Breast epithelium (tissue), 3 donors: Measurements from ENCODE around the gene DDHD1.

Source experiments
- CTCF ChIP-seq, 3 donors: fragments of 450-650 bp; IDR thresholded peaks; one replicate each; pipeline ENCODE4 v1.5.1; 2016 to 2017; ENCODE audit warnings: antibody characterized with exemption in 3 of 3, mild to moderate bottlenecking in 3 of 3, moderate library complexity in 3 of 3
- POLR2A ChIP-seq: fragments of 450-650 bp; IDR thresholded peaks from one replicate; pipeline ENCODE4 v1.6.1; 2016; ENCODE audit warnings: antibody characterized with exemption, mild to moderate bottlenecking, moderate library complexity

DNA sequence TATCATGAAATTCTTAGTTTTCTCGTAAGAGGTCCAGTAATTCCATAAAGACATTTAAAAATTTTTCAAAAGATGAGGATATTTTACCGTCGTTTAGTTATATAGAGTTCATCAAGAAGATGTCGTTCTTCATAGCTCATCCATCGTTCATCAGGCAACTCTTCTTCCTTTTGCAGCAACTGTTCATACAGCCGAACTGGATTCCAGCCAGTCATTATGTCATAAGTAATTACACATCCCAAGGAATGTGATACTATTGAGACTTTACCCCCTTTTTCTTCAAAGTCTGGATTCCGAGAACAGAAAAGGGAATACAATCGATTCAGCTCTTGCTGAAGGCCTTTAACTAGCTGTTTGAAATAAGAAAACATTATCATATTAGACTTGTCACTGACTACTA, 90.3 kb downstream of the DDHD1 start:
- TF ChIP-seq CTCF (IDR thresholded peaks at IDR 0.05) (no peak), POLR2A (no peak)
